SW 1271 (cell line): ENCODE results near the gene ZNF260.

Experiments
- DNase-seq, 2 experiments: peaks; one replicate each; lab custom pipeline; 2025; lab: John Stamatoyannopoulos, UW

ZNF260 gene

DNA sequence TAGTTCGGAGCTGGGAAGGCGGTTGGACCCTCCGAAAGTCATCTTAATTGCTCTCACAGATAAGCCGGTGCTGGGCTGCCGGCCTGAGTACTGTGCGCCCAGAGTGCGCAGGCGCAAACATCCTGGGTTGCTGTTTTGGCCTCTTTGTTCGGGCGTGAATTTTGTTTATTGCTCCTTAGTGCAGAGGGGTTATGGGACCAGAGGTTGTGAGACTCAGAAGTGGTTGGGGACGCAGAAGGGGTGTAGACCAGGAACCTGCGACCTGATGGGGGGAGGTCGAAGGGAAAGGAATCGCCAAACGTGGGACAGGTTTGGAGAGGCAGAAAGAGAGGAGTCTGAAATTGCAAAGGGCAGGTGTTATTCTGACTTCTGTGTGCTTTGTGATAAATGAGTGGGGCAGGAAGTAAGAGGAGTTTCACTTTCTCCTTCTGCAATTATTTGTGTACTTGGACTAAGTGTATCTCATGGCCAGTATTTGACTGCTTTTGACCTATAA lies 38.1 kb downstream of the ZNF260 start:
- DNase-seq: peak in 1 of 2 experiments; percentile 93

DNA sequence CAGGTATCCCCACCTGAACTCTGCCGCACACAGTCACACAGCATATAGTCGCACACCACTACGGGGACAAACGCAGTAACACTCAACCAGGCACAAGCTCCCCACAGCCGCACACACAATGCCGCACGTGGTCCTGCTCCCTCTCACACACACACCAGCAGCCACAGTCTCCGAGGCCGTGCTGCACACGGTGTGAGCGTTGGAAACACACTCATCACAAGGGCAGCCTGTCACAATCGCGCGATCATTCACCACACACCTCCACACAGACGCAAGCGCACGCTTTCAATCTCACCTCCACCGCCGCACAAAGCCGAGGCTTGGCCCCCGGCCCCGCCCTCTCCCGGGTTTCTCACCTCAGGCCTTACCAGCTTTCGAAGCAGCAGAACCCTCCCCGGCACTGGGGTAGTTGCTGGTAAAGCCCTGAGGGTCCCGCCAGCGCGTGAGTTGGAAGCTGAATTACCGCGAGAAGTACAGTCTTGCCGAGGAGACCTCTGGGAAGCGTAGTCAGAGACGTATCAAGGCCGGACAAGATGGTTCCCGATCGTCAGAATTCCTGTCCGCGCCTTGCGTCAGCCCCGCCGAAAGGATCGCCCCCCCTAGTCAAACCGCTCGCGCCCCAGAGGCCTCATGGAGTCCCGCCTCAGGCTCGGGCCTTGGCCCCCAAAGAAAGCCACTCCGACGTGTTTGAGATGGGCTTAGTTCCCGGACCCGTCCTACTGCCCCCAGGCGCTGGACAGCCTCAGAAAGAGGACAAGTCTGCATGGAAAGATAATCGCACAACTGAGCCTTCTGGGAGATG lies 38.8 kb downstream of the ZNF260 start, which contains the start of gene ZNF566:
Gene ZNF566 (minus strand): TSS at position 444 of the 802 bp plus-strand sequence. CDS start 13,004 bp downstream, outside the sequence.
- peak; percentile 83 to 93 for DNase-seq

DNA sequence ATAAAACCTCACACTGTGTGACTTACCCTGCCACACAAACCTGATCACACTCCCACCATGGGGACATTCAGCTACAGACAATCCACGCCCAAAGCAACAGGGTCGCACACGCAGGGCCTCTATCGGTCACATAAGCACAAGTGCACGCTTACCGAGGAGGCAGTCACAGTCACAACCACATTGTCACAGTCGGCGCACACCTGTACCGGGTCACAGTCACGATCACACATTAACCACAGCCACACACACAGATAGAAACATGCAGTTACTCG lies 39.3 kb downstream of the ZNF260 start:
- peak in 1 of 2 experiments; percentile 29 for DNase-seq

DNA sequence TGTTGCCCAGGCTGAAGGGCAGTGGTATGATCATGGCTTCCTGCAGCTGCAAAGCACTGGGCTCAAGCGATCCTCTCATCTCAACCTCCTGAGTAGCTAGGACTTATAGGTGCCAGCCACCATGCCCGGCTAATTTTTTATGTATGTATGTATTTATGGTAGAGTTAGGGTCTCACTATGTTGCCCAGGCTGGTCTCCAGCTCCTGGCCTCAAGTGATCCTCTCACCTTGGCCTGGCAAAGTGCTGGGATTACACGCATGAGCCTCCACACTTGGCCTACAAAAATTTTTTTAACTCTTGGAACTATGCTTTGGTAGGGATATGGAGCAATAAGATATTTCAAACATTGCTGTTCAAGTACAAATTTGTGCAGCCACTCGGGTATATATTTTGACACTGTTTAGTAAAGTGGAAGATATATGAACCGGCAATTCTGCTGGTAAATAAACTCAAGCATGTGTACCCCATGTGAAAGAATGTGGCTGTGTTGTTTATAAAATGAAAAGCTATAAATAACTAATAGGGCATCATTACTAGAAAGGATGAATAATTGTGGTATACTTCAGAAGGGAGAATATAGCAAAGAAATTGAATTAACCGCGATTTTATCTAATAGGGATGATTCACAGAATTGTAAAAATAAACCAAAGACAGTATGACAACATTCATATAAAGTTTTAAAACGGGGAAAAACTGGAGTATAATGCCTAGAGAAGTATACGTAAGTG lies 39.8 kb downstream of the ZNF260 start:
- no peak for DNase-seq

DNA sequence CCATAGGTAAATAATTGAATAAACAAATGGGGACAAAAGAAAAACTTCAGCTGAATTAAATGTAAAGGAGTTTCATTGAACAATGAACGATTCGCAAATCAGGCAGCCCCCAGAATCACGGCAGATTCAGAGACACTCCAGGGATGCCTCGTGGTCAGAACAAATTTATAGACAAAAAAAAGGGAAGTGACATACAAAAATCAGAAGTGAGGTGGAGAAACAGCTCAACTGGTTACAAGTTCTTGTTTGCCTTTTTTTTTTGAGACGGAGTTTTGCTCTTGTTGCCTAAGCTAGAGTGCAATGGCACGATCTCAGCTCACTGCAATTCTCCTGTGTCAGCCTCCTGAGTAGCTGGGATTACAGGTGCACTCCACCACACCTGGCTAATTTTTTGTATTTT lies 44.4 kb downstream of the ZNF260 start:
- DNase-seq: no peak

DNA sequence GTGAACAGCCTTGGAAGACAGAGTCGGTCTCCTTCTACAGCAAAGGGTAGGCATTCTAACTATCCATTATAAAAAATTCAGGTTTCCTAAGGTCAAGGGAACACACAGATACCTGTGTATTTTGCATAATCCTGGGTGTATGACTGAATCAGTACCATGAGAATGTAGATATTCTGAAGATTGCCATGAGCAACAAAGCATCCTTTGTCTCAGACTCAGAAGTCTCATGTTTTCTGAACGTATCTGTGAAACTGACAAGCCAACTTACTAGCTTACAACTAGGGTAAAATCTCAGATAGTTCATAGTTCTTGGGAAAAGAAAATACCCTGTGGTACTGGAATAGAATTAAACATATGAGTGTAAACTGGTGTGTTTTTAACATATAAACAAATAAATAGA lies 45.2 kb downstream of the ZNF260 start:
- no peak for DNase-seq
